K562 (cell line): ENCODE data around the gene KCND2. TPM values are rescaled to one million over a fixed set of nuclear protein-coding genes. Genes with fewer than 3 reads are reported as not detected.

ENCODE experiments used
- ATAC-seq: fragments of 200-7000 bp; cut with Tn5 transposase; 3 replicates; pipeline ENCODE4 v1.9.1; 2020; ENCODE audit warnings: moderate library complexity
- BruUV-seq: library from RNA; stranded (reverse); fragments of 400-500 nt; replicated peaks from 2 replicates; lab custom pipeline; 2021; lab: Mats Ljungman, UMichigan
- CTCF ChIA-PET: fragments of 300-600 bp; formaldehyde crosslinking; extraction: SDS; loops from one replicate; lab custom pipeline; 2021; ENCODE audit warnings: low intra/inter-chr PET ratio; lab: Yijun Ruan, JAX
- POLR2A ChIA-PET: fragments of 300-600, 350-650 bp; sonication (Branson Sonifier 250); formaldehyde crosslinking; extraction: SDS; loops from one replicate; lab custom pipeline; 2021; ENCODE audit warnings: antibody characterized with exemption, inconsistent platforms; lab: Yijun Ruan, JAX
- DNase-seq, 4 experiments: peaks; one replicate each; pipeline versions ENCODE4 v3.0.0 to v3.0.0-alpha.2; 2011 to 2018; ENCODE audit warnings: low spot score in 3 of 4, mixed read lengths in 3 of 4; ENCODE audit errors: extremely low read depth in 1 of 4
- FAIRE-seq: peaks from 2 replicates; lab custom pipeline; 2011; peaks lifted over from hg19 to GRCh38; lab: Jason Lieb, UNC
- H2AFZ ChIP-seq: 2 replicates; pipeline ENCODE4 v1.6.0; 2011; ENCODE audit warnings: low read depth, low read length, control low read depth, inconsistent platforms
- H3K27ac ChIP-seq: fragments of 200-600 bp; 3 replicates; pipeline ENCODE4 v1.8.0; 2011; ENCODE audit warnings: low read depth, mild to moderate bottlenecking, control low read depth, inconsistent platforms, low read length, moderate library complexity, mixed read lengths; ENCODE audit errors: extremely low read depth
- H3K27me3 ChIP-seq, 2 experiments: fragments of 300-600 bp in 1 of 2; 2 replicates in 1 of 2; 3 replicates in 1 of 2; pipeline versions ENCODE4 v1.6.0 to v1.8.0; 2011; ENCODE audit warnings: inconsistent platforms in 2 of 2, low read length in 2 of 2, mild to moderate bottlenecking in 1 of 2, mixed read lengths in 1 of 2, moderate library complexity in 1 of 2; ENCODE audit not compliant: control insufficient read depth in 2 of 2, insufficient read depth in 2 of 2
- H3K36me3 ChIP-seq: fragments of 300-600 bp; 3 replicates; pipeline ENCODE4 v1.8.0; 2011; ENCODE audit warnings: mild to moderate bottlenecking, low read length, inconsistent platforms; ENCODE audit not compliant: control insufficient read depth, insufficient read depth
- H3K4me1 ChIP-seq, 2 experiments: fragments of 200-600 bp in 1 of 2; replicated peaks in 1 of 2; 2 replicates in 1 of 2; 3 replicates in 1 of 2; pipeline versions ENCODE4 v1.5.1 to v1.8.0; 2011; ENCODE audit warnings: inconsistent platforms in 2 of 2, low read length in 2 of 2, mild to moderate bottlenecking in 1 of 2, mixed read lengths in 1 of 2, moderate library complexity in 1 of 2; ENCODE audit not compliant: control insufficient read depth in 2 of 2, insufficient read depth in 2 of 2
- H3K4me2 ChIP-seq: 2 replicates; pipeline ENCODE4 v1.6.1; 2011; ENCODE audit warnings: low read length, control low read depth, inconsistent platforms, mixed read lengths; ENCODE audit not compliant: insufficient read depth
- H3K4me3 ChIP-seq: fragments of 200-600 bp; sonication (generic), shearing (Covaris generic); 2 replicates; pipeline ENCODE4 v1.5.1; 2016; ENCODE audit warnings: control low read depth, inconsistent platforms
- H3K79me2 ChIP-seq: fragments of 200-600 bp; 3 replicates; pipeline ENCODE4 v1.8.0; 2011; ENCODE audit warnings: low read length, inconsistent platforms; ENCODE audit not compliant: control insufficient read depth, insufficient read depth
- H3K9ac ChIP-seq, 2 experiments: 2 replicates each; pipeline versions ENCODE4 v1.6.0 to v1.6.1; 2011; ENCODE audit warnings: low read depth in 2 of 2, low read length in 2 of 2, control low read depth in 1 of 2, inconsistent platforms in 1 of 2, mild to moderate bottlenecking in 1 of 2, mixed read lengths in 1 of 2; ENCODE audit not compliant: insufficient read depth in 1 of 2
- H3K9me1 ChIP-seq: one replicate; pipeline ENCODE4 v1.6.0; 2011; ENCODE audit warnings: inconsistent platforms, mild to moderate bottlenecking, low read length, moderate library complexity; ENCODE audit not compliant: control insufficient read depth, insufficient read depth
- H3K9me3 ChIP-seq: replicated peaks from 2 replicates; pipeline ENCODE4 v1.5.1; 2011; ENCODE audit warnings: low read depth, low read length, inconsistent platforms; ENCODE audit not compliant: control insufficient read depth, insufficient read depth
- H4K20me1 ChIP-seq: replicated peaks from 2 replicates; pipeline ENCODE4 v1.6.1; 2011; ENCODE audit warnings: low read length, inconsistent platforms, mixed read lengths; ENCODE audit not compliant: control insufficient read depth, insufficient read depth
- CBX5 ChIP-seq: IDR thresholded peaks from 2 replicates; pipeline ENCODE4 v1.6.1; 2014; ENCODE audit warnings: low read depth, borderline replicate concordance
- CC2D1A ChIP-seq: fragments of 450-650 bp; IDR thresholded peaks from 2 replicates; pipeline ENCODE4 v1.6.1; 2017; ENCODE audit warnings: mild to moderate bottlenecking
- HMGN3 ChIP-seq: IDR thresholded peaks from 2 replicates; pipeline ENCODE4 v1.6.1; 2011; ENCODE audit warnings: borderline replicate concordance, low read depth, mild to moderate bottlenecking, mixed read lengths, low read length; ENCODE audit not compliant: insufficient read length; ENCODE audit errors: extremely low read depth
- KLF6 ChIP-seq: fragments of 250-450 bp; sonication (Bioruptor Pico); IDR thresholded peaks from 2 replicates; pipeline ENCODE4 v1.4.0; 2020; ENCODE audit warnings: mild to moderate bottlenecking, moderate library complexity, borderline replicate concordance
- MEIS2 ChIP-seq: fragments of 450-650 bp; IDR thresholded peaks from 2 replicates; pipeline ENCODE4 v1.6.1; 2014; ENCODE audit warnings: mild to moderate bottlenecking; ENCODE audit not compliant: partially characterized antibody
- NR2C1 ChIP-seq, 2 experiments: fragments of 450-650 bp; IDR thresholded peaks; 2 replicates each; pipeline ENCODE4 v1.6.1; 2017; ENCODE audit warnings: mild to moderate bottlenecking in 2 of 2, antibody characterized with exemption in 1 of 2, inconsistent platforms in 1 of 2, missing compliant biosample characterization in 1 of 2, missing genetic modification characterization in 1 of 2
- PHF8 ChIP-seq: fragments of 200-600 bp; sonication (generic); IDR thresholded peaks from 2 replicates; pipeline ENCODE4 v1.6.1; 2012; ENCODE audit warnings: mixed run types, mild to moderate bottlenecking, inconsistent platforms, low read length, moderate library complexity, borderline replicate concordance
- RB1 ChIP-seq: fragments of 450-650 bp; IDR thresholded peaks from 2 replicates; pipeline ENCODE4 v1.6.1; 2017; ENCODE audit warnings: low read depth, mild to moderate bottlenecking
- RBBP5 ChIP-seq: fragments of 200-600 bp; sonication (generic); IDR thresholded peaks from 2 replicates; pipeline ENCODE4 v1.6.1; 2012; ENCODE audit warnings: borderline replicate concordance, mild to moderate bottlenecking, low read length, control low read depth, inconsistent platforms; ENCODE audit not compliant: insufficient read depth, poor library complexity, severe bottlenecking
- SMAD3 ChIP-seq: fragments of 450-650 bp; formaldehyde crosslinking; conservative IDR thresholded peaks from 2 replicates; pipeline ENCODE4 v1.4.0; 2020; ENCODE audit warnings: mild to moderate bottlenecking
- SMARCC2 ChIP-seq: fragments of 450-650 bp; IDR thresholded peaks from 2 replicates; pipeline ENCODE4 v1.6.1; 2017; ENCODE audit warnings: antibody characterized with exemption, moderate library complexity, mild to moderate bottlenecking, low read depth
- TAL1 ChIP-seq: fragments of 450-650 bp; IDR thresholded peaks from 2 replicates; pipeline ENCODE4 v1.6.1; 2016; ENCODE audit warnings: mild to moderate bottlenecking
- ZBTB9 ChIP-seq: fragments of 450-650 bp; formaldehyde crosslinking; IDR thresholded peaks from 2 replicates; pipeline ENCODE4 v1.4.0; 2020; ENCODE audit warnings: mild to moderate bottlenecking, moderate library complexity
- ZMIZ1 ChIP-seq, 2 experiments: fragments of 150-350 bp in 1 of 2; IDR thresholded peaks; 2 replicates each; pipeline ENCODE4 v1.6.1; 2012 to 2016; ENCODE audit warnings: low read depth in 2 of 2, low read length in 2 of 2, mild to moderate bottlenecking in 1 of 2, moderate library complexity in 1 of 2
- ZNF354B ChIP-seq: fragments of 250-450 bp; sonication (Bioruptor Pico); IDR thresholded peaks from 2 replicates; pipeline ENCODE4 v1.4.0; 2020
- WGBS: fragments of 100-300 bp; shearing (Covaris generic); methylation state at CpG from one replicate; pipeline ENCODE4 v1.1.6; 2016; ENCODE audit warnings: low coverage, mixed read lengths; ENCODE audit not compliant: insufficient coverage; ENCODE audit errors: missing lambda C conversion rate; 5-methylcytosine and 5-hydroxymethylcytosine counted together
- in situ Hi-C: fragments of 300-500 bp; cut with MboI; formaldehyde crosslinking; loops from 4 replicates; pipeline ENCODE4 v1.15.0; 2018; ENCODE audit warnings: inconsistent platforms, mixed read lengths
- intact Hi-C: fragments of 100-400 bp; cut with micrococcal nuclease; formaldehyde crosslinking; loops from 2 replicates; pipeline ENCODE4 v1.14.2; 2022
- polyA plus RNA-seq, 8 experiments: library from polyadenylated mRNA; depleted of rRNA in 4 of 8; stranded (reverse) in 5 of 8; unstranded in 3 of 8; fragments of >200 nt; fragmentation: Nextera tagmentation in 2 of 8; fragmentation: Illumina TruSeq in 1 of 8; extraction: Ambion mirVana in 2 of 8; extraction: Trizol in 1 of 8; gene quantifications; 2 replicates each; pipeline versions ENCODE4 v1.2.1 to v1.2.3, GENCODE V29; 2011 to 2014; ENCODE audit warnings: inconsistent platforms in 1 of 8, missing spikeins in 1 of 8
- total RNA-seq, 7 experiments: library from RNA; depleted of rRNA in 6 of 7; stranded (reverse); fragments of >200 nt in 6 of 7; fragmentation: Illumina TruSeq in 2 of 7; extraction: Trizol in 2 of 7; gene quantifications; 2 replicates each; pipeline versions ENCODE4 v1.2.1 to v1.2.3, GENCODE V29; 2011 to 2021; ENCODE audit warnings: low replicate concordance in 1 of 7

The KCND2 gene
- total and polyA plus RNA-seq, 9 of the 15 experiments (the other 6 are each of a cell fraction or from before 2014, with no cell fraction given) = 0.03 to 0.12 TPM; not detected in 7

- no peak for TF ChIP-seq ZMIZ1 (IDR thresholded peaks at IDR 0.05; ENCODE audit: low read depth in 2 of 2, low read length in 2 of 2)
- TF ChIP-seq RB1 = peak; percentile 80
- no peak for TF ChIP-seq RBBP5
These were observed 519.3 kb downstream of the KCND2 start (continued) for GRCh38 chr7:120792091-120792860.

GRCh38 chr7:120792861-120793130, 519.8 kb downstream of the KCND2 start:
- H3K27me3 ChIP-seq = peaks cover 0 to 8% of the 10 kb centered on the region in 2 experiments; a peak in 1 of 5 replicates
- no peak overlapping the region for H3K4me3 ChIP-seq
- no TSS peak for BruUV-seq
- no peak overlapping the region for H3K27ac ChIP-seq
- ATAC-seq (no peak), DNase-seq (no peak), FAIRE-seq (no peak)
- POLR2A ChIA-PET = interaction anchor here (1.0 to 1.6 kb wide), 3 partner anchors 10 to 159 kb away, joined by 3 to 4 read pairs (median 3); no protein-coding TSS in a partner anchor
- in situ Hi-C loops = loop anchor here (5.0 to 25.0 kb wide), 3 partner anchors 320 to 745 kb away; no protein-coding TSS in a partner anchor
- no peaks in the 10 kb centered on the region; a peak in 1 of 5 replicates for H3K4me1 ChIP-seq
- WGBS = 17% methylated on average over 2 of the region's 2 CpGs
- no peaks in the 10 kb centered on the region for H3K36me3 ChIP-seq
- CTCF ChIA-PET = interaction anchor here (0.9 to 2.7 kb wide), 4 partner anchors 148 to 544 kb away, joined by 3 to 24 read pairs (median 4); no protein-coding TSS in a partner anchor
- H3K4me2 ChIP-seq = no peak overlapping the region
- no peaks in the 10 kb centered on the region for H3K9me3 ChIP-seq
- H4K20me1 ChIP-seq = no peaks in the 10 kb centered on the region
- H3K9me1 ChIP-seq = no peaks in the 10 kb centered on the region
- intact Hi-C loops = loop anchor here (1.0 to 5.0 kb wide), 5 partner anchors 149 to 1202 kb away; no protein-coding TSS in a partner anchor
- H3K9ac ChIP-seq = no peak overlapping the region
- H2AFZ ChIP-seq = no peak overlapping the region
- no peaks in the 10 kb centered on the region for H3K79me2 ChIP-seq
- TF ChIP-seq ZNF354B (no peak), MEIS2 (no peak), HMGN3 (no peak), SMARCC2 (no peak), CC2D1A (no peak), CBX5 (no peak), PHF8 (no peak), SMAD3 (CRISPR knock-in tag) (no peak), KLF6 (CRISPR knock-in tag) (no peak), TAL1 (no peak), NR2C1 (IDR thresholded peaks at IDR 0.05) (no peak), NR2C1 (tag; IDR thresholded peaks at IDR 0.05) (no peak), ZBTB9 (CRISPR knock-in tag) (no peak)
